Bone marrow (tissue), 2 donors: ENCODE results near the gene NCOA5.

ENCODE experiments used
- DNase-seq, 2 donors: peaks; one replicate each; lab custom pipeline; 2025; lab: John Stamatoyannopoulos, UW

The NCOA5 gene

GRCh38 chr20:46089417-46090388, at the start of gene NCOA5:
Gene NCOA5 (minus strand): TSS chr20:46089962. CDS start chr20:46079424, 10,538 bp downstream.
- peak; percentile 90 to 95 for DNase-seq

GRCh38 chr20:46139266-46139889, 49.6 kb upstream of the NCOA5 start:
- DNase-seq, result no peak

GRCh38 chr20:46137816-46138215, 48.1 kb upstream of the NCOA5 start:
- no peak for DNase-seq

DNA sequence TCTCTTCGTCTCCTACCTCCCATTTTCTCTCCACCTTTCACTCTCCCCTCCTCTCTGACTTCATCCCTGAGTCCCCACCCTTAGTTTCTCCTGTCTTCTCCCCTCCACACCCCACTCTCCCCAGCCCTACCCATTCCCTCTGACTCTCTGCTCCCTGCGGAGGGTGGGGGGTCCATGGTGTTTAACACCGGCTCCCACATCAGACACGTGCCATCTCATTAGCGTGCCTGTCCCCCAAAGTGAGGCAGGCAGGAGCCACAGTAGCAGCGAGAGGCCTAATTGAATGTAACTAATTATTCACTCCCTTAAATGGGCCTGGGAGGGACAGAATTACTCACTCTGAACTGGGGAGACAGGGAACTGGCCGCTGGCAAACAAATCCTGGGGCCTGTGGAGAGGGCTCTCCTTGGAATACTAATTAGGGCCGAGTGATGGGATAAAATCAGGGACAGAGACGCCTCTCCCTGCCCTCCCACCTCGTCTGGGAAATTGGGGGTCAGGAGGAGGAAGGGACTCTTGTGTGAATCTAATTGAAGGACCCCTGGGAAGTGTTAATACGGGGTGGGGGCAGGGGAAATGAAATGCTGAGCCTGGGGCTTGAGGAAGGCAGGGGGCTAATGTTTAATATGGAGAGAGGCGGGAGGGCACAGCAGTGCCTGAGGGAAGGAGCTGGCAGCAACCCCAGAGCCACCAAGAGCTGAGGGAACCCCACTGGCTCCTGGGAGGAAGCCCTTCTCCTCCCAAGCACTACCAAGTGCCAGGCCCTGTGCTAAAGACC, 46.3 kb upstream of the NCOA5 start:
- no peak for DNase-seq

DNA sequence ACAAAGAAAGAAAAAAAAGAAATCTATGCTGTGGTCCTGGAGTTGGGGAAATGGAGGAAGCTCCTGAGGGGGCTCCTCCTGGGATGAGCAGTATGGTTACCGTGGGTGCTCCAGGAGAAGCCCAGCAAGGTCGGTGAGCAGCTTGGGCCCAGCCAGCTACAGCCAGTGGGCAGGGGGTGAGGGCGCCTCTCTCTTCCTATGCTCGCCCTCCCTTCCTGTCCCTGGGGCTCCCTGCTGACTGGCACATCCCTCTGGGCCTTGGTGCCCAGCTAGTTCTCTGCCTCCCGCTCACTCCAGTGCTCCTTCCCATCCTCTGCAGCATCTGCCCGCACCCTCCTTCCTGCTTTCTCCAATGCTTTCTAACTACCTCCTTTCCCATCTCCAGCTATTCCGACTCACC, 45.0 kb upstream of the NCOA5 start:
- no peak for DNase-seq

- DNase-seq, result no peak
Observed at GRCh38 chr20:46133886-46134654, 44.3 kb upstream of the NCOA5 start.

DNA sequence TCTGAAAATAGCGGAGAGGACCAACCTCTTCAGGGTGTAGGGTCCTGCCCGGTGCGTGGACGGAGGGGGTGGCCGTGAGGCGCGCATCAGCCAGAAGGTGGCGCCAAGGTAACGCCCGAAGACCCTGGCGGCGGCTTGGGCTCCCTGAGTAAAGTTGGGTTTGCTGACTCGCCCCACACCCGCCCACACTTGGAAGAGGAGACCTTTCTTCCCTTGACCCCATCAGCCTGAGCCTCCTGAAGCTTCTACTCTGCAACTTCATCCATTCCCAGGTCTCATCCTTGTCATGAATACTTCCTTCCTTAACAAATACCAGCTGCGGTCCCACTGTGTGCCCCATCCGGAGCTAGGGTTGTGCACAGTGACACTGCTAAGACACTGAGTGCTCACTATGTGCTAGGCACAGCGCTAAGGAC, 43.0 kb upstream of the NCOA5 start:
- DNase-seq, result peak in 1 of 2 donors; percentile 23

DNA sequence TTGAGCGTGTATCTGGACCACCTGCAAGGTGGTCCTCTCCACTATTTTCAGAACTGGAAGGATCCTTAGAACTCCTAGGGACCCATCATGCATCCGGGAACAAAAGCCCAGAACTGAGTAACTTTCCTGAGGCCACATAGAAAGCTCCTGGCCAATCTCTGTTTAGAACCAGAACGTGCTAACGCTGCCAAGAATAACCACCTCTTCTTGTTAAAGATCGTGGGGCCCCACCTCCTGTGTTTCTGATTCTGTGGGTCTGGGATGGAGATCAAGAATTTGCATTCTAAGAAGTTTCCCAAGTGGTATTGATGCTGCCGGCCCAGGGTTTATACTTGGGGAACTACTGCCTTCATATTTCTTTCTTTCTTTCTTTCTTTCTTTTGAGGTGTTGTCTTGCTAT, 41.6 kb upstream of the NCOA5 start:
- no peak for DNase-seq

- DNase-seq, result no peak
Observed at GRCh38 chr20:46130534-46130933, 40.8 kb upstream of the NCOA5 start.

DNA sequence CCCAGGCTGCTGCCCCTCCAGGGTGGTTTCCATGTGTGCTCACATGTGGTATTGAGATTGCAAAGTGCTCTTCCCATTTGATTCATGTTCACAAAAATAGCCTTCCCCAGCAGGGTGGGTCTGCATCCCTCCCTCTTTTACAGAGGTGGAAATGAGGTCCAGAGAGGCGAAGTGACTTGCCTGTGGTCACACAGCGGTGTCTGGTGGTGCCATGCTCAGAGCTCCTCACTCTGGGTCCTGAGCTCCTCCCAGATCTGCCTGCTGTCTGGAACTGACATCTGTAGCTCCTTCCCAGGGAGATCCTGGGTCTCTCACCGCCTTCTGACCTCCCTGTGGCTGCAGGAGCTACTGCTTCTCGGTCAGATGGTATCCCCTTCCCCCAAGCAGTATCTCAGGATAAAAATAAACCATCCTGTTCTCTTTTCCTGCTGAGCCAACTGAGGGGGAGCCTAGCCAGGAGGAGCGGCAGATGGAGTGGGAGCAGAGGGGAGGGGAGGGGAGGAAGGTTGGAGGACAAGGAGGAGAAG, 40.3 kb upstream of the NCOA5 start:
- no peak for DNase-seq

DNA sequence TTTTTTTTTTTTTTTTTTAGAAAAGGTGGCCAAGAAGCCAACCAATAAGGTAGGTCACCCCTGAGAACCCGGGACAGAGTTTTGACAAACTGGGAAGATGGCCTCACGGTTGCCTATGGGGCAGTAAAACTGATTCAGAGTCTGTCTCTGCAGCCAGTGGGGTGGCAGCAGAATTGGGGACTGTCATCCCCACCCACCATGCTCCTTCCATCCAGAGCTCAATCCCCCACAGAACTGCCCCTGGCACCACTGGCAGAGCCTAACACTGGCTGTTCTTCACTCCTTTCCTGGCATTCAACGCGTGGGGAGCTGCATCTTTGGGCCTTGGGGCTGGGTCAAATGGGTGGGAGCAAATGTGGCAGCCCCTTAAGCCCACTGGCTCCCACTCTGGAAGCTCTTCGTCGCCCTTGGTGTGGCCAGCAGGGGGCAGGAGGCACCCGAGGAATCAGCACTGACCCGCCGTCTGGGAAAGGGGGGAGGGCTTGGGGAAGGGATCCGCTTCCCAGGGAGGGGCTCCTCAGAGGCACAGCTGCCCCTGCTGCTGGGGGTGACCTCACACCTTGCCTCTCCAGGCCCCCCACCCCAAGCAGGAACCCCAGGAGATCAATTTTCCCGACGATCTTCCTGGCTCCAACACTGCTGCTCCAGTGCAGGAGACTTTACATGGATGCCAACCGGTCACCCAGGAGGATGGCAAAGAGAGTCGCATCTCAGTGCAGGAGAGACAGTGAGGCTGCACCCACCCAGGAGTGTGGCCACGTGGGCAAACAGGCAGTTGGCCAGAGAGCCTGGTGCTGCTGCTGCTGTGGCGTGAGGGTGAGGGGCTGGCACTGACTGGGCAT, 38.8 kb upstream of the NCOA5 start:
- DNase-seq, result no peak

DNA sequence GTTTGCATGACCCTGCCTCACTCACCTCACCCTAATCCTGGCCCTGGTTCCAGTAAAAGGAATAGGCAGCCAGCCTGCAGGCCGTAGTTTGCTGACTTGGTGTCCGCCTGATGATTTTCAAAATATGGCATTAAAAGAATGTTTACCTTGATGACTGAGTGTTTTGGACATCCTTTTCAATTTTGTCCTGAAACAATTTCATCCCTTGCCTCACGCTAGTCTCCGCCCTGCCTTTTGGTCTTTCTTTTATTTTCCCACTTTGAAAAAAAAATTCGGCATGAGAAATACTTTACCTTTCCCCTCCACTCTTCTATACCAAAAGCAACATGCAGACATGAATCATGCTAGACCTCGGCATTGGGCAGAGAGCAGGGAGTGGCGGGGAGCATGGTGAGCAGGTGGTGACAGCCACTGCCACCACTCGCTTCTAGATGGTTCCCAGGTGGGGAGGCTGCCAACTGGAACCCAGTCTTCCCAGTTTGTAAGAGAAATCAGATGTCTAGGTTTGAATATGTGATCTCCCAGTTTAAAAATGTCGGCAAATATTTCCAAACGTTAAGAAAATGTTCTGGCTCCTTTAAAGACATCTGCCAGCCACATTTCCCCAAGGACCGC, 37.7 kb upstream of the NCOA5 start:
- DNase-seq, result no peak

GRCh38 chr20:46126440-46127056, 36.8 kb upstream of the NCOA5 start:
- no peak for DNase-seq

DNA sequence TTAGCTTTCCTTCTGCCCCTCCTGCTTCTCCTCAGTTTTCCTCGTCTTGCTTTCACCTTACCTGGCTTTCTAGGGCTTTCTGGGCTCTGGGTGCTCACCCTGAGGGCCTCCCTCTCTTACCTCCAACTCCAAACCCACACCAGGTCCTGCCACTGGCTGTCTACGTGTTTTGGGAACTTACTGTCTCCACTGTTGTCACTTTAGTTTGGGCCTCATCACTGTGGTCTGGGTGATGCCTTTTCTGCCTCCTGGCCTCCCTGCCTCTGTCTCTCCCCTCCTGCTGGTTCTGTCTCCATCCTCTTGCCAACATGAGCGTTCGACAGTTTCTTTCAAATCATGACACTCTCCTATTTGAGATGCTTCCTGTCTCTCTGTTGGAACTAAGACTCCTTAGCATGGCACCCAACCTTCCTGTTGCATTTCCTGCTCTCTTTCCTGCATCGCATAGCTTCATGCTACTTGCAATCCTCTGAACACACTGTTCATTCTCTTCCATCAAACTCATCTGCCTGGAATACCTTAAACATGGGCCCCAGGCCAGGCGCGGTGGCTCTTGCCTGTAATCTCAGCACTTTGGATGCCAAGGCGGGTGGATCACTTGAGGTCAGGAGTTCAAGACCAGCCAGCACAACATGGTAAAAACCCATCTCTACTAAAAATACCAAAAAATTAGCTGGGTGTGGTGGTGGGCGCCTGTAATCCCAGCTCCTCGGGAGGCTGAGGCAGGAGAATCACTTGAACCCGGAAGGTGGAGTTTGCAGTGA, 33.9 kb upstream of the NCOA5 start:
- DNase-seq, result no peak

DNA sequence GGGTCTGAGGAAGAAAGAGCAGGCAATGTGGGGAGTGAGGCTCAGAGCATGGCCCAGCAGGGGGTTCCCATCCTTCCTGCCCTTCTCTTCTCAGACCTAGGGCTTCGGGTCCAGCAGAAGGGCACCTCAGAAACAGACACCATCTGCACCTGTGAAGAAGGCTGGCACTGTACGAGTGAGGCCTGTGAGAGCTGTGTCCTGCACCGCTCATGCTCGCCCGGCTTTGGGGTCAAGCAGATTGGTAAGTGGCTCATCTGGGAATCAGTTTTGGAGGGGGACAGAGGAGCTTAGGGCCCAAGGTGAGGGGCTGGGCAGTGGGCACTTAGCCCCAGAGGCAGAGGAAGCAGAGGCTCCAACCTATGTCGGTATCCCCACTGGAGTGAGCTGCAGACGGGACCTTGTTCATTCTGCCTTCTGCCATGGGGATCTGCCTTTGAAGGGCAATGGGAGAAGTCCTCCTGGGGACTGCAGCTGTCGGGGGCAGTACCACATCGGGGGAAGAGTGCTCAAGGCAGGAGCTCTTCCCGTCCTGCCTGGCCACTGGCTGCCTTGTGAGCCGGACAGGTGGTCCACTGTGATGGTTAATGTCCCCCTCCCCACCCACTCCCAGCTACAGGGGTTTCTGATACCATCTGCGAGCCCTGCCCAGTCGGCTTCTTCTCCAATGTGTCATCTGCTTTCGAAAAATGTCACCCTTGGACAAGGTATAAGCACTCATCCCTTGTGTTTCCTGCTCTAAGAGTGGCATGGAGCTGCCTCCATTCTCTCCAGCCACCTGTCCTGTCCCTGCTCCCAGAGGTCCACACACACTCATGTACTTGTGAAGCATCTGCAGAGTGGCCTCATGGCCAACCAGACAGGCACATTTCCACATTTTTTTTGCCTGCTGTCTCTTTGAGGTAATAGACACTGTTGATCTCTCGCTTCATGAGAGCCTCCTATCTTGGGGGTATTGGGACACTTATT, 33.0 kb upstream of the NCOA5 start:
- DNase-seq, result no peak

DNA sequence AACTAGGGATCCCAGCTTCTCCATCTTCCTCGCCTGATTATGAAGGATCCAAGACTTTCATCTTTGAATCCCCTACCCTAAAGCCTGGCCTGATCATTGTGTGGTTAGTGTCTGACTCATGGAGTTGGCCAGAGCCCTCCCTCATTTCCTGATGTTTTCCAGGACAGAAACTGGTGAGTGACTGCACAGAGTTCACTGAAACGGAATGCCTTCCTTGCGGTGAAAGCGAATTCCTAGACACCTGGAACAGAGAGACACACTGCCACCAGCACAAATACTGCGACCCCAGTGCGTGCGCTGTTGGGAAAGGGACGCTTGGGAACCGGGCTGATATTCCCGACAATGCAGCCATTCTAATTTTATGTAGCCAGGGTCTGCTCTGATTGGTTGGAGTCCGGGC, 32.3 kb upstream of the NCOA5 start:
- no peak for DNase-seq

DNA sequence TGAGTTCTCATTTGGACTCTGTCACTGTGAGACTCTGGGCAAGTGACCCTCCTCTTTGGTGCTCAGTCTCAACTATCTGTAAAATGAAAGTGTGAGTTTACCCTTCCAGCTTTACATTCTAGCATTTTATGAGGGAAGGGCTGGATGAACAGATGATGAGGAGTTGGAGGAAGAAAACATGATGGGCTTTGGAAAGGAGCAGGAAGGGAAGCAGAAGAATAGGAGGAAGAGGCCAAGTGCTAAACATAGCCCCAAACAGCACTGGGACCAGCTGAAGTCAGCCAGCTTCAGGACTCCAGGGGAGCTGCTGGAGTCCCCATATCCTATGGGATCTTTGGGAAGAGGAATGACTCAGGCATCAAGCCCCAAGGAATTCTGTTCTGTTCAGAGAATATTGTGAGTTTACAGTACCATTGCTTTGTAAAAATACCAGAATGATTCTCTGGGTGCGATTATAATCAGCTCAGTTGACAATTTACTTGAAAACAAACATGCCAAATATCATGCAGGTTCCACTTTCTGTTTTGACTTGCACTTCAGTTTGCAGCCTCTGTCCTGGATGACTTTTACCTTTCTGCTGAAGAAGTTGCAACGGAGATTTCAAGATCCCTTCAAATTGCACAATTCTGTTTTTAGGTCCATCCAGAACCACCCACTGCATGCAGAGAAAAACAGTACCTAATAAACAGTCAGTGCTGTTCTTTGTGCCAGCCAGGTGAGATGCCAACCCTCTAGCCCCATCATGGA, 31.6 kb upstream of the NCOA5 start:
- DNase-seq, result no peak
